ENCODE results near the gene TREML2. TPM values are rescaled to one million over a fixed set of nuclear protein-coding genes. Genes with fewer than 3 reads are reported as not detected.
"Not testable (repeated sequence)": the region's sequence is repeated elsewhere in the genome, so short reads cannot be mapped to it uniquely, and the experiment has no call there.

The TREML2 gene, protein sequence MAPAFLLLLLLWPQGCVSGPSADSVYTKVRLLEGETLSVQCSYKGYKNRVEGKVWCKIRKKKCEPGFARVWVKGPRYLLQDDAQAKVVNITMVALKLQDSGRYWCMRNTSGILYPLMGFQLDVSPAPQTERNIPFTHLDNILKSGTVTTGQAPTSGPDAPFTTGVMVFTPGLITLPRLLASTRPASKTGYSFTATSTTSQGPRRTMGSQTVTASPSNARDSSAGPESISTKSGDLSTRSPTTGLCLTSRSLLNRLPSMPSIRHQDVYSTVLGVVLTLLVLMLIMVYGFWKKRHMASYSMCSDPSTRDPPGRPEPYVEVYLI
- total RNA-seq: 24.8 and 26.8 TPM in 2 replicates

- intact Hi-C loops (cut with micrococcal nuclease): loop anchor here (1.0 kb wide), 1 partner anchor 129 kb away; the partner anchor contains the start of genes NFYA and OARD1
Observed at GRCh38 chr6:41200901-41201763, at the start of gene TREML2. TSS of gene TREML2 (minus strand) at chr6:41201149. CDS start at chr6:41201008, 141 bp downstream.

GRCh38 chr6:41247882-41248705, 47.1 kb upstream of the TREML2 start:
- intact Hi-C loops (cut with micrococcal nuclease): no loop called here

- intact Hi-C loops (cut with micrococcal nuclease): no loop called here
Observed at GRCh38 chr6:41247288-41247865, 46.4 kb upstream of the TREML2 start.

DNA sequence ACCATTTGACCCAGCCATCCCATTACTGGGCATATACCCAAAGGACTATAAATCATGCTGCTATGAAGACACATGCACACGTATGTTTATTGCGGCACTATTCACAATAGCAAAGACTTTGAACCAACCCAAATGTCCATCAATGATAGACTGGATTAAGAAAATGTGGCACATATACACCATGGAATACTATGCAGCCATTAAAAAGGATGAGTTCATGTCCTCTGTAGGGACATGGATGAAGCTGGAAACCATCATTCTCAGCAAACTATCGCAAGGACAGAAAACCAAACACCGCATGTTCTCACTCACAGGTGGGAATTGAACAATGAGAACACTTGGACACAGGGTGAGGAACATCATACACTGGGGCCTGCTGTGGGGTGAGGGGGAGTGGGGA, 45.6 kb upstream of the TREML2 start:
- intact Hi-C loops (cut with micrococcal nuclease): not testable (repeated sequence)

DNA sequence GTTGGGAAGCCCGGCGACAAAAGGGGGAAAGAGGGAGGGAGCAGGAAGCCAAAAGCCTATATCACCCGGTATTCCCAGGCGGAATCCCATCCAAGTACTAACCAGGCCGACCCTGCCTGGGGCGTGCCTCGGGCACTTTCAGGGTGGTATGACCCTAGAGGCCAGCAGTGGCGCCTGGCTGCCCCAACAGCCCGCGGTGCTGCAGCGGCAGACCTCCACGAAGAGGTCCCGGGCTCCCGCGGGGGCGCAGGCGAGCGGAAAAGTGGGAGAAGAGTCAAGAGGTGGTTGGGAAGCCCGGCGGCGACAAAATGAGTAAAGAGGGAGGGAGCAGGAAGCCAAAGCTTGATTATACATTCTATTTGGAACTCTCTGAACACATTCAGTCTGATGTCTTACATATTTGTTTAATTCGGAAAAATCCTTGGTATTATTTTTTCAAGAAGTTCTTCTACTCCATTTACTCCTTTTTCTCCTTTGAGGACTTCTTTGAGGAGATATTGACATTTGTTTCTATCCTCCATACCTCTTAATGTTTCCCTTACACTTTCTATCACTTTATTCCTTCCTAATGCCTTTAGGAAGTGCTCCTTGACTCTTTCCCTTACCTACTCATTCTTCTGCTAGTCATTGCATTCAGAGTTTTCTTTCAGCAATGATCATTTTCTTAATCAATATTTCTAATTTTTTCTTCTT, 38.7 kb upstream of the TREML2 start:
- intact Hi-C loops (cut with micrococcal nuclease): no loop called here

GRCh38 chr6:41237128-41237527, 36.2 kb upstream of the TREML2 start:
- intact Hi-C loops (cut with micrococcal nuclease): no loop called here

- intact Hi-C loops (cut with micrococcal nuclease): no loop called here
Observed at GRCh38 chr6:41236276-41236675, 35.3 kb upstream of the TREML2 start.

- intact Hi-C loops (cut with micrococcal nuclease): no loop called here
Observed at GRCh38 chr6:41232667-41233066, 31.7 kb upstream of the TREML2 start.

GRCh38 chr6:41231246-41231645, 30.3 kb upstream of the TREML2 start:
- intact Hi-C loops (cut with micrococcal nuclease): no loop called here

DNA sequence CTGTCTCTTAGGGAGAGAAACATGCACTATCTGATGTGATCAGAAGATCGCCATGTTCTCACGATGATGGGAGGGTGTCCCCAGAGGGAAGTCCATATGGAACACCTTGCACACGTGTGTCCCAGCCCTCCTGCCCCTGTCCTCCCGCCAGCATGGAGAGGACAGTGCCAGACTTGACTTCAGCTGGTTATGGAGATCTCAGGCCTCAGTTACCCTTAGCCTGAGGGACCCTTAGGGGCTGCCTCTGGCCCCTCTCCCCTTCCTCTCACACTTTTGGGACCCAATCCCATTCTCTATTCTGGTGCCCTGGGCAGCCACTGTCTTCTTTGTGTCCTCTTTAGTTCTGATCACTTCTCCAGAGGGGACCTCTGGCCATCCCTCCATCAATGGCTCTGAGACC, 28.8 kb upstream of the TREML2 start:
- intact Hi-C loops (cut with micrococcal nuclease): no loop called here

DNA sequence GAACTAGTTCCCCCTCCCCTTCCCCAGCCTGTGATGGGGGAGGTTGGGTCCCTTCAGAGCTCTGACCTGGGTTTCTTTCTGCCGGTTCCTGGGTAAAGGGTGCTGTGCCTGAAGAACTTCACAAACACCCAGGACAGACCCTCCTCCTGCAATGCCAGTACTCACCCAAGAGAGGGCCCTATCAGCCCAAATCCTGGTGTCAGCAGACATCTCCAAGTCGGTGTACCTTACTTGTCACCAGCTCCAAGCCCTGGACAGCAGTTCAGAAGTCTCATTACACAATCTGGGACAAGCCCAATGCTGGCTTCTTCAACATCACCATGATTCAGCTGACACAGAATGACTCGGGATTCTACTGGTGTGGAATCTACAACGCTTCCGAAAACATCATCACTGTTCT, 27.7 kb upstream of the TREML2 start:
- intact Hi-C loops (cut with micrococcal nuclease): no loop called here

DNA sequence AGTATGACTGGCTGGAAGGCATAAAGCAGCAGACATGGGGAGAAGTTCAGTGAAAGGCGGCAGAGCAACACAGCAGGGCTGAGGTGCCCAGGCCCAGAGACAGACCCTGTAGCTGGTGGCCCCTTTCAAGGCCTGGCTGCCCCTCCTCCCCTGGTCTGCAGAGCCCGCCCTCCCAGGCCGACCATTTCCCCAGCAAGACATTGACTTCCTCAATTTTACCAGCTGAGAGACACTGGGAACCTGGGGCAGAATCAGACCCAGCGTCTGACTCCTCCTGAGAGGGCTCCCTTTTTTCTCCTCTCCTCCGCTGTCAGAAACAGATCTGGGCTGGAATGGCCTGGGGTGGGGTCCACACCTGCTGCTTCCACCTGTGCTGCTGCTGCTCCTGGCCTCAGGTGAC, 27.1 kb upstream of the TREML2 start, which contains the start of gene TREML4:
TREML4 (plus strand) TSS at position 254 of the 400 bp plus-strand sequence; CDS start at position 333, 79 bp downstream.
- intact Hi-C loops (cut with micrococcal nuclease): no loop called here

GRCh38 chr6:41226752-41227151, 25.8 kb upstream of the TREML2 start:
- intact Hi-C loops (cut with micrococcal nuclease): no loop called here

DNA sequence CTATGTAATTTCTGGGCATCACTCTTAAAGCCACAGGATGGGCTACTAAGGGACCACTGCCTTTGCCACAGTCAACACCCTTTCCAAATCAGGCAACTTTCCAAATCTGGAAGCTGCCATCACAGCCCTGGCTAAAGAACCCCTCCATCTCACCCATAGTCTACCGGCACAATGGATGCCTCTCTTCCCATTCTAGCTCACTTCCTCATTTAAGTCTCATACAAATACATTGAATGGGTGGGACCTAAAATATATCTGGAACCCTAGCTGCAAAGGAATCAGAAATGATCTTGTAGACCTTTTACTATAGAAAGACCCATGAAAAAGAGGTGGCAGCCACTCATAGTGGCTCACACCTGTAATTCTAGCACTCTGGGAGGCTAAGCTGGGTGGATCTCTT, 23.9 kb upstream of the TREML2 start:
- intact Hi-C loops (cut with micrococcal nuclease): no loop called here

GRCh38 chr6:41222513-41222912, 21.6 kb upstream of the TREML2 start:
- intact Hi-C loops (cut with micrococcal nuclease): no loop called here

- intact Hi-C loops (cut with micrococcal nuclease): no loop called here
Observed at GRCh38 chr6:41222045-41222444, 21.1 kb upstream of the TREML2 start.

DNA sequence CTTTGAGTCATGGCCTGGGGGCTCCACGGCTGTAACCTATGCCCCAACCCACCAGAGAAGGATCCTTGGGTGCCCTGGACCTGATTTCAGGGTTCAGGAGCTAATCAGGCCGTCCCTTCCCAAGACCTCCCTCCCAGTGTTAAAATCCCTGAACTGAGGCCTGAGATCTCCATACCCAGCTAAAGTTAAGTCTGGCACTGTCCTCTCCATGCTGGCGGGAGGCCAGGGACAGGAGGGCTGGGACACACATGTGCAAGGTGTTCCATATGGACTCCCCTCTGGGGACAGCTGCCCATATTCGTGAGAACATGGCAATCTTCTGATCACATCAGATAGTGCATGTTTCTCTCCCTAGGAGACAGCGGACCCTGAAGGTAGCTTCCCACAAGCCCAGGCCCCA, 15.7 kb upstream of the TREML2 start:
- intact Hi-C loops (cut with micrococcal nuclease): no loop called here

DNA sequence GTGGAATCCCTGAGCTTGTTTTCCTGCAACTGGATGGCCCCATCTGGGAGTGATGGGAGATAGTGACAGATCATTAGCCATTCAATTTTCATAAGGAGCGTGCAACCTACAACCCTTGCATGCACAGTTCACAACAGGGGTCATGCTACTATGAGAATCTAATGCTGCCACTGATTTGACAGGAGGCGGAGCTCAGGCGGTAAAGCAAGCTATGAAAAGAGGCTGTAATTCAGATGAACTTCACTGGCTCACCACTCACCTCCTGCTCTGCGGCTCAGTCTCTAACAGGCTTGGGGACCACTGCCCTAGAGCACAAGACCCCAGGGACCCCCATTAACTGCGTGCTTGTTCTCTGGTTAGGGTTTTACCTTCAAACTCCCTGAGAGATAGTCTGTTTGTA, 14.8 kb upstream of the TREML2 start:
- intact Hi-C loops (cut with micrococcal nuclease): no loop called here

DNA sequence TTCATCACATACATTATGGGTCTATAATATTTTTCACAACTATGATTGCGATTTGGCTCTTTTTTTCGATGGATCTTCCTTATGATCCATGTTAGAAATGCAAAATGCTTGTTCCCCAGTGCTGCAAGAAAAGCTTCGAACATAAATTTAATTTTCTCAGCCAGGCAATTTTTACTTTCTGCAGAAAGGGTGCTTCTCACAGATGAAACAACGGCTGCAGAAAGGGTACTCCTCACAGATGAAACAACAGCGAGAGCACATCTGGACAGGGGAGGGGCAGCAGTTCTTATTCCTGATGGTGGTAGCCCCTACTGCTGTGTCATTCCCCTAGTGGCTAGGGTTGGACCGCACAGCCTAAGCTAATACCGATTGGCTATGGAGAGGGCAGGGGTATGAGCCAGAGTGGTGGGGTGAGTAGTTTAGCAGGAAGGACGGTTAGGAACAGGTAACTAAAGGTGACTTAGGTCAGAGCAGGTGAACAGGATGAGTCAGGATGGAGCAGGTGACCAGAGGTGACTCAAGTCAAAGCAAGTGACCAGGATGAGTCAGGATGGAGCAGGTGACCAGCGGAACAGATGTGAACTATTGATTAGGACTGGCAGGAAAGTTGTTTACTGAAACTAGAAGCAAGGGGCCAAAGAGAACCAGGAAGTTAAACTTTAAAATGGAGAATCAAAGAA, 13.8 kb upstream of the TREML2 start:
- intact Hi-C loops (cut with micrococcal nuclease): no loop called here

All from T-helper 2 cell treated with Interferon-gamma antibody and Interleukin-4, amounts not matched to agents 100 ng/mL and 5 ng/mL, for 36 hours (primary cell).